Suppressor macrophage (primary cell): ENCODE measurements around the gene PCDHGA7.
"Not testable (repeated sequence)": the region's sequence is repeated elsewhere in the genome, so short reads cannot be mapped to it uniquely, and the experiment has no call there.

Experiments
- DNase-seq, 4 experiments: peaks; one replicate each; pipeline ENCODE4 v3.0.0-alpha.2; 2020 to 2022
- total RNA-seq, 17 experiments: gene quantifications; one replicate each; lab custom pipeline; 2026; ENCODE audit warnings: mixed read lengths in 6 of 17, inconsistent platforms in 3 of 17; lab: John Stamatoyannopoulos, UW

Gene PCDHGA7
- 0 to 2.2 (median 0.09) reads per million in 17 experiments for total RNA-seq

- DNase-seq, result no peak
Measured at GRCh38 chr5:141382469-141383294, at the start of gene PCDHGA7. Gene PCDHGA7 (plus strand): TSS chr5:141382742. CDS start chr5:141382900, 158 bp downstream.

- peak in 1 of 4 experiments; percentile 32 for DNase-seq
Measured at GRCh38 chr5:141338538-141339306, 43.8 kb upstream of the PCDHGA7 start, which contains the start of gene PCDHGA2. Gene PCDHGA2 (plus strand): TSS chr5:141338760.

- not testable (repeated sequence) for DNase-seq
Measured at GRCh38 chr5:141340781-141341354, 41.7 kb upstream of the PCDHGA7 start.

- no peak for DNase-seq
Measured at GRCh38 chr5:141342773-141343172, 39.8 kb upstream of the PCDHGA7 start.

- peak; percentile 9 to 44 (median 24) for DNase-seq
Measured at GRCh38 chr5:141343242-141343952, 39.1 kb upstream of the PCDHGA7 start, which contains the start of gene PCDHGA3. Gene PCDHGA3 (plus strand): TSS chr5:141343829. CDS start chr5:141344034, 205 bp downstream.

- DNase-seq, result no peak
Measured at GRCh38 chr5:141343953-141344463, 38.5 kb upstream of the PCDHGA7 start.

GRCh38 chr5:141345327-141345726 lies 37.2 kb upstream of the PCDHGA7 start:
- no peak for DNase-seq

- not testable (repeated sequence) for DNase-seq
Measured at GRCh38 chr5:141346017-141346416, 36.5 kb upstream of the PCDHGA7 start.

GRCh38 chr5:141349917-141350619 lies 32.5 kb upstream of the PCDHGA7 start, which contains the start of gene PCDHGB1:
Gene PCDHGB1 (plus strand): TSS chr5:141350099. CDS start chr5:141350261, 162 bp downstream.
- DNase-seq, result peak; percentile 5 to 50 (median 26)

- no peak for DNase-seq
Measured at GRCh38 chr5:141351591-141351990, 31.0 kb upstream of the PCDHGA7 start.

- no peak for DNase-seq
Measured at GRCh38 chr5:141354900-141355469, 27.6 kb upstream of the PCDHGA7 start, which contains the start of gene PCDHGA4. Gene PCDHGA4 (plus strand): TSS chr5:141355021. CDS start chr5:141355108, 87 bp downstream.

- no peak for DNase-seq
Measured at GRCh38 chr5:141355641-141356040, 26.9 kb upstream of the PCDHGA7 start.

GRCh38 chr5:141356133-141356532 lies 26.4 kb upstream of the PCDHGA7 start:
- no peak for DNase-seq

- no peak for DNase-seq
Measured at GRCh38 chr5:141356950-141357349, 25.6 kb upstream of the PCDHGA7 start.

- DNase-seq, result peak; percentile 18 to 39 (median 31)
Measured at GRCh38 chr5:141359790-141360426, 22.6 kb upstream of the PCDHGA7 start, which contains the start of gene PCDHGB2. Gene PCDHGB2 (plus strand): TSS chr5:141359994. CDS start chr5:141360136, 142 bp downstream.

- no peak for DNase-seq
Measured at GRCh38 chr5:141360685-141361084, 21.9 kb upstream of the PCDHGA7 start.

- DNase-seq, result no peak
Measured at GRCh38 chr5:141362719-141363118, 19.8 kb upstream of the PCDHGA7 start.

- no peak for DNase-seq
Measured at GRCh38 chr5:141363952-141364660, 18.4 kb upstream of the PCDHGA7 start, which contains the start of gene PCDHGA5. Gene PCDHGA5 (plus strand): TSS chr5:141364162. CDS start chr5:141364331, 169 bp downstream.
